RPMI8226 (cell line): ENCODE results near the gene GLRA1.

ENCODE experiments used
- DNase-seq: peaks from one replicate; pipeline ENCODE4 v3.0.0-alpha.2; 2015

The GLRA1 gene

DNA sequence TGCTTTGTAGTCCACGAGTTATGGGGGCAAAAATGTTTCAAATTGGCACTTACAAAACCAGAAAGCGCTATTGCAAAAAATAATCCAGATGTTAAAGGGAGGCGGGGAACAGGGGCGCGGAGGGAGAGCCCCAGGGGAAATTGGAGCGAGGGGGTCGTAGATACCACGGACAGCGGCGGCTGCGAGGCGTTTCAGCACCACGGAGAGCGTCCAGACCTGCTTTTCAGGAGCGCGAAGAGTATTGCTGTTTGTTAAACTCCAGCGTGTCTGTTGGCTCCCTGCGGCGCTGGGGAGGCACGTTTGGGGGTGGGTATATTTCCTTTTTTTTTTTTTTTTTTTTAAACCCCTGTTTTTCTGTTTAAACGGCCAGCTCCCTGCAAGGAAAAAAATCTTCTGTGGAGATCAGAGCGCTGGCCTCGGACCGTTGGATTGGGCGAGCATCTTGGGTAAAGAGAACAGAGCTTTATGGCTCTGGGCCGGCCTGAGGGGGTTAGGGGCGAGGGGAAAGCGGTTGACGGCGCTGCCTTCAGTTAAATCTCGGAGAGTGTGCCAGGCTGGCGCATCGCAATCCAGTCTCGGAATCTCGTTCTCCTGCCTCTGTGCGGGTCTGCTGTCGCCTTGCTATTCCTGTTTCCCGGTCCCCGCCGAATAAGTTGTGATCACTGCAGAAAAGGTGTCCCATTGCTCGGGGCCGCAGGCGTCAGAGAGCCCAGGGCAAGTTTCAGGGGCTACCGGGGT is at the start of gene GLRA1:
GLRA1 (minus strand) TSS at position 288 of the 738 bp plus-strand sequence. CDS start 302 bp downstream, outside the sequence.
- peak; percentile 61 for DNase-seq

- no peak for DNase-seq
These were observed 46.2 kb upstream of the GLRA1 start for GRCh38 chr5:151970885-151971284.

- no peak for DNase-seq
These were observed 43.2 kb upstream of the GLRA1 start for GRCh38 chr5:151967865-151968264.

DNA sequence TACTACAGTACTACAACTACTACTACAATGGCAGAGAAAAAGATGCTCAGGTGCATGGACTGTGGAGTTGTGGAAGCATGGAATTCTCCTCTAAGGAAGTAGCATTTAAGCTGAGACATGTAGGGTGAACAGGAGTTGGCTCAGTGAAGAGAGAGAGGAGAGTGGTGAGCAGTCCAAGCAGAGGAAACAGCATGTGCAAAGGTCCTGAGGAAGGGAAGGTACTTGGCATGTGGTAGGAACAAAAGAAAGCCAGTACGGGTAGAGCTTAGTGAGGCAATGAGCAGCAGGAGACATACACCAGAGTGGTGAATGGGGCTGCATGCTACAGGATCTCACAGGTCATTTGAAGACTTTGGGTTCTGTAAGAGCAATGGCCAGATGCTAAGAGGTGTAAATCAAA is 41.4 kb upstream of the GLRA1 start:
- DNase-seq: no peak

DNA sequence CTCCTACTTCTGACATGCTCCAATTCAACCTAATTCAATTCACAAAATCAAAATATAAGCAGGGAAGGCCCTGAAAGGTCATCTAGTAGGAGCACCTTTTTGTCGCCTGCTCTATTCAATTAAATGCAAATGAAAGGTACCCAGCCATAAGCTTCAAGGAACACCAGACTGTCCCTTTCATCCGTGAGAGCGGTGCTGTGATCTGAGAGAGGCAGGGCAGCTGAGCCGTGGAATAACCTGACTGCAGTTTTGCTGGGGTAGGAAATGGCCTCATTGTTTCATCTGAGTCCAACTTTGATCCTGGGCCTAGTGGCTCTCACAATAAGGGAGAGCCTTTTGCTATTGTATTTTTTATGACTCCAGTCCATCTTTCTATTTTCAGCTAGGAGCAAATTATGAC is 39.8 kb upstream of the GLRA1 start:
- DNase-seq: no peak

DNA sequence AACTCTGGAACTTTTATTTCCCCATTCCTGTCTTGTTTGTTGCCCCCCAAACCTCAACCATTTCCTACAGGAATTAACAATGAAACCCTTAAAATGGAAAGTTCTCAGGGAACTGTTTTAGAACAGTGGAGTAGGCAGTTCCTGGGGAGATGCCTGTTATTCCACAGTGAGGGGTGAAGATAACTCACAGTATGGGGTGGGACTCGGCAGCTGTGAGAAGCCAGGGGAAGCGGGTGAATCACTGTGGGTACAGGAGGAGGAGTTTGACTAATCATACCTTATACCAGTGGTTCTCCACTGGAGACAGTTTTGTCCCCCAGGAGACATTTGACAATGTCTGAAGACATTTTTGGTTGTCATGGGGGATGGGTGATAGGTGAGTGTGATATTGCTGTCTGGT is 36.9 kb upstream of the GLRA1 start:
- no peak for DNase-seq

- no peak for DNase-seq
These were observed 33.5 kb upstream of the GLRA1 start for GRCh38 chr5:151958111-151958510.

- no peak for DNase-seq
These were observed 32.1 kb upstream of the GLRA1 start for GRCh38 chr5:151956725-151957124.

DNA sequence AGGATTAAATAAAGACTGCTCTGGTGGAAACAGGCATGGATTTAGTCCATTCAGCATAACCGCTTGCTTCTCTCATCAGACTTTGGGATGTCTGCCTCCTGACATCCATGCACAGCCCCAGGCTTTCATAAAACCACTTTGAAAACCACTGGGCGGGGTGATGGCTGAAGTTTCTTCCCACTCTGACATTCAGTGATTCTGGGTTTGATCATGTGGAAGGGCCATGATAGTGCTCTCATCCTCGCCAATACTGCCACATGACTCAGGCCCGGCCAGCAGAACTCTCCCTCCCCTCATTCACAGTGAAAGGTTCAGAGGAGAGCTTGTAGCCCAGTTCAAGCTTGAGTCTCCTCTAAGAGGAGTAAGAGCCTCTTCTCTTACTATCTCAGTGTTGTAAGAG is 29.6 kb upstream of the GLRA1 start:
- DNase-seq: no peak

GRCh38 chr5:151953833-151954232 is 29.2 kb upstream of the GLRA1 start:
- no peak for DNase-seq

- DNase-seq: no peak
These were observed 27.6 kb upstream of the GLRA1 start for GRCh38 chr5:151952238-151952637.

- DNase-seq: no peak
These were observed 26.1 kb upstream of the GLRA1 start for GRCh38 chr5:151950706-151951105.

- DNase-seq: no peak
These were observed 25.2 kb upstream of the GLRA1 start for GRCh38 chr5:151949701-151950308.

DNA sequence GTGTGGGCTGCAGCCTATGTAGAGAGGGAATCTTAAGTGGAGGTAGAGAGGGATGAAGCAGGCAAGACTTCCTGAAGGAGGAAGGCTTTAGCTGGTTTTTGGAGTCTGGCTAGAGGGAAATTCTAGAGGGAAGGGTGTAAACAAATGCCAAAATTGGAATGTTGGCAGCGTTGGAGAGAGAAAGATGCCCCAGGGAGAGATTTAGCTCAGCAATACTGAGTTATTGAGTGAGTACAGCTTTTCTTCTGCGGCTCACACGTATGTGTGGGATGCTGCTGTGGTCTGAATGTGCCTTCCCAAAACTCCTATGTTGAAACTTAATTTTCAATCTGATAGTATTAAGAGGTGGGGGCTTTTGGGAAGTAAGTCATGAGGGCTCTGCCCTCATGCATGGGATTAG is 24.5 kb upstream of the GLRA1 start:
- DNase-seq: no peak

GRCh38 chr5:151947931-151948608 is 23.4 kb upstream of the GLRA1 start:
- DNase-seq: no peak

- no peak for DNase-seq
These were observed 13.2 kb upstream of the GLRA1 start for GRCh38 chr5:151937851-151938250.

DNA sequence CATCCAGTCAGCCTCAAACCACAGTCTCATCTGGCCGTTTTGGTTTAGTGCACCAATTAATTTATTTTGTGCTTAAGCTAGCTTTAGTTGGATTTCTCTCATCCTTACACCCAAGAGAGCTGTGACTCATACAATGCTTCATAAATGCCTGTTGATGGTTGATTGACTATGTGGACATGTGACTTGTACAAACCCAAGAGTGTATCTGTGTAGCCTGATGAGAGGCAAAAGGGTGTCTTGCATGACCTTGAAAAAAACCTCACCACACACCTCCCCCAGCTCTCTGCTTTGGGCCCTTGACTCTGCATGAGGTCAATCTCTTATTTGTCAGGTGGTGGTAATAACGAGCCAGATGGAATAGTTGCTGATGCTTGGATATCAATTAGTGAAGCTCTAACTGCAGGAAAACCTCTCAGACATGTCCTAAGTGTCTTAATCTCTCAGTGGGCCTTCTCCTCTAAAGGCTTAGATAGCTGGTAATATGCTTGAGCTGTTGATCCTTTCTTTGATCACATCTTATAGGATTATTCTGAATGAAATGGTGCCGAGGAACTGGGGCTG is 10.6 kb upstream of the GLRA1 start:
- DNase-seq: no peak

DNA sequence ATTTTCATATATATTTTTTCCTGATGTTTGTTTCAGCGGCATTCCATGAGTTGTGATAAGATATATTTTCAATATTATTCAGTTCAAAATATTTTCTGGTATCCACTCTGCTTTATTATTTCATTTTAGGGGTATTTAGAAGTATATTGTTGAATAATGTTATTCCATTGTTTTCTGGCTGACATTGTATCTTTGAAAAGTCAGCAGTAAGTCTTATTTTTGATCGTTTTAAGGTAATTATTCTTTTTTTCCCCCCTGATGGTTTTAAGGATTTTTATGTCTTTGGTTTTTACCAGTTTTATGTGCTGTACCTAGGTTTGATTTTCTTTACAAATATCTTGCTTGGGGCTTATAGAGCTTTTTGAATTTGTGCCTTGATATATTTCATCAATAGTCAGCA is 6.6 kb upstream of the GLRA1 start:
- DNase-seq: no peak

DNA sequence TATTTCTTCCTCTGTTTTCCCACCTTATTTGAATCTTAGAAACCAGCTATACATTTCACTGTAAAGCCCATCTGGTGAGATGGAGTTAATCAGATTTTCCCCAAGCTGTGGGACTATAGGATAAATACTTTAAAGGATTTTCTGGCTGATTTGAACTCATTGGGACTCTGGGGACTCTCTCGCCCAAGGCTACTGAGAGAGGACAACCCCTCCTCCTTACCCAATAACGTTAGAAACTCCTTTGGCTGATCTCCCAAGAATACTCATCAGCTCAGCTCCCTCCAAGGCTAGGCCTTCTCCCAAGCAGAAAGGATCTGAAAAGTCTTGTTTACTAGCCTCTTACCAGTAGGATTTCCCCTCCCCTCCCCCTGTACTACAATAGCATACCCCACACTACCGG is 1.5 kb upstream of the GLRA1 start:
- DNase-seq: no peak

- no peak for DNase-seq
These were observed 689 bp upstream of the GLRA1 start for GRCh38 chr5:151925340-151925739.

- DNase-seq: peak; percentile 14
These were observed 680 bp downstream of the GLRA1 start for GRCh38 chr5:151923866-151924476.

DNA sequence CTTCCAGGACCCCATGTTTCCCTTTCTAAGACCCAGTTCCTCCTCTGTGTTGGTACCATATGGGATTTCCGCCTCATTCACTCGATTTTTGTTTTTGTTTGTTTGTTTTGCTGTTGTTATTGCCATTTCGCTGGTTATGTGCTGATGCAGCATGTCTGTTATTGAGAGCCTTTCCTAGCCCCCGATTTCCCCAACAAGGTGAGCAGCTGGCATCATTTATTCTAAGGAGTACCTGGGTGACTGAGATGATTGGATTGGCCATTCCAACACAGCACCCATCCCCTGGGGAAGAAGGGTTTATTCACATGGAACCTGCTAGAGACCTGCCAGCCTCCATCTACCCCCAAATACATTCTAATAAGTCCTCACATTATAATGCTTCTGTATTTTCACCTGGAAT is 2.7 kb downstream of the GLRA1 start:
- no peak for DNase-seq

DNA sequence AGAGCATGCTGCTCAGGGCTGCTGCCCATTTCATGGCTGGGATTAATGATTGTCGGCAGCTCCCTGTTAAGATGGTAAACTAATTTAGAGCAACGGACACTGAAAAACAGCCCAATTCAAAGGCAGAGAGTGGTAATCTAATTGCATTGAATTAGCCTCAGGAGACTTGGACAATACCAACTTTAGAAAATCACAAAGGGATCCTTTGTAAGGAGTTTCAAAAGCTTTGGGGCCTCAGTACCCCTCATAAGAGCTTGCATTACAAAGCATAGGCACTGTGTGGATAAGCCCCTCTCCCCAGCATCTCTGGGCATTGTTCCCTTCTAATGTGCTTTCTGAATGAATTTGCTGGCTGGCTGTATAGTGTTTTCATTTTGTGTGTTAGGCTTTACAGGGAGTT is 6.7 kb downstream of the GLRA1 start:
- DNase-seq: no peak

GRCh38 chr5:151913425-151913824 is 11.2 kb downstream of the GLRA1 start:
- DNase-seq: no peak
